K562 (cell line): ENCODE results near the gene ESPN. TPM values are rescaled to one million over a fixed set of nuclear protein-coding genes. Genes with fewer than 3 reads are reported as not detected.

Experiments
- ATAC-seq: fragments of 200-7000 bp; cut with Tn5 transposase; 3 replicates; pipeline ENCODE4 v1.9.1; 2020; ENCODE audit warnings: moderate library complexity
- BruUV-seq: library from RNA; stranded (reverse); fragments of 400-500 nt; replicated peaks from 2 replicates; lab custom pipeline; 2021; lab: Mats Ljungman, UMichigan
- CTCF ChIA-PET: fragments of 300-600 bp; formaldehyde crosslinking; extraction: SDS; loops from one replicate; lab custom pipeline; 2021; ENCODE audit warnings: low intra/inter-chr PET ratio; lab: Yijun Ruan, JAX
- POLR2A ChIA-PET: fragments of 300-600, 350-650 bp; sonication (Branson Sonifier 250); formaldehyde crosslinking; extraction: SDS; loops from one replicate; lab custom pipeline; 2021; ENCODE audit warnings: antibody characterized with exemption, inconsistent platforms; lab: Yijun Ruan, JAX
- DNase-seq, 4 experiments: peaks; one replicate each; pipeline versions ENCODE4 v3.0.0 to v3.0.0-alpha.2; 2011 to 2018; ENCODE audit warnings: low spot score in 3 of 4, mixed read lengths in 3 of 4; ENCODE audit errors: extremely low read depth in 1 of 4
- FAIRE-seq: peaks from 2 replicates; lab custom pipeline; 2011; peaks lifted over from hg19 to GRCh38; lab: Jason Lieb, UNC
- H2AFZ ChIP-seq: 2 replicates; pipeline ENCODE4 v1.6.0; 2011; ENCODE audit warnings: low read depth, low read length, control low read depth, inconsistent platforms
- H3K27ac ChIP-seq: fragments of 200-600 bp; 3 replicates; pipeline ENCODE4 v1.8.0; 2011; ENCODE audit warnings: low read depth, mild to moderate bottlenecking, control low read depth, inconsistent platforms, low read length, moderate library complexity, mixed read lengths; ENCODE audit errors: extremely low read depth
- H3K27me3 ChIP-seq, 2 experiments: fragments of 300-600 bp in 1 of 2; 2 replicates in 1 of 2; 3 replicates in 1 of 2; pipeline versions ENCODE4 v1.6.0 to v1.8.0; 2011; ENCODE audit warnings: inconsistent platforms in 2 of 2, low read length in 2 of 2, mild to moderate bottlenecking in 1 of 2, mixed read lengths in 1 of 2, moderate library complexity in 1 of 2; ENCODE audit not compliant: control insufficient read depth in 2 of 2, insufficient read depth in 2 of 2
- H3K36me3 ChIP-seq: fragments of 300-600 bp; 3 replicates; pipeline ENCODE4 v1.8.0; 2011; ENCODE audit warnings: mild to moderate bottlenecking, low read length, inconsistent platforms; ENCODE audit not compliant: control insufficient read depth, insufficient read depth
- H3K4me1 ChIP-seq, 2 experiments: fragments of 200-600 bp in 1 of 2; replicated peaks in 1 of 2; 2 replicates in 1 of 2; 3 replicates in 1 of 2; pipeline versions ENCODE4 v1.5.1 to v1.8.0; 2011; ENCODE audit warnings: inconsistent platforms in 2 of 2, low read length in 2 of 2, mild to moderate bottlenecking in 1 of 2, mixed read lengths in 1 of 2, moderate library complexity in 1 of 2; ENCODE audit not compliant: control insufficient read depth in 2 of 2, insufficient read depth in 2 of 2
- H3K4me2 ChIP-seq: 2 replicates; pipeline ENCODE4 v1.6.1; 2011; ENCODE audit warnings: low read length, control low read depth, inconsistent platforms, mixed read lengths; ENCODE audit not compliant: insufficient read depth
- H3K4me3 ChIP-seq: fragments of 200-600 bp; sonication (generic), shearing (Covaris generic); 2 replicates; pipeline ENCODE4 v1.5.1; 2016; ENCODE audit warnings: control low read depth, inconsistent platforms
- H3K79me2 ChIP-seq: fragments of 200-600 bp; 3 replicates; pipeline ENCODE4 v1.8.0; 2011; ENCODE audit warnings: low read length, inconsistent platforms; ENCODE audit not compliant: control insufficient read depth, insufficient read depth
- H3K9ac ChIP-seq, 2 experiments: 2 replicates each; pipeline versions ENCODE4 v1.6.0 to v1.6.1; 2011; ENCODE audit warnings: low read depth in 2 of 2, low read length in 2 of 2, control low read depth in 1 of 2, inconsistent platforms in 1 of 2, mild to moderate bottlenecking in 1 of 2, mixed read lengths in 1 of 2; ENCODE audit not compliant: insufficient read depth in 1 of 2
- H3K9me1 ChIP-seq: one replicate; pipeline ENCODE4 v1.6.0; 2011; ENCODE audit warnings: inconsistent platforms, mild to moderate bottlenecking, low read length, moderate library complexity; ENCODE audit not compliant: control insufficient read depth, insufficient read depth
- H3K9me3 ChIP-seq: replicated peaks from 2 replicates; pipeline ENCODE4 v1.5.1; 2011; ENCODE audit warnings: low read depth, low read length, inconsistent platforms; ENCODE audit not compliant: control insufficient read depth, insufficient read depth
- H4K20me1 ChIP-seq: replicated peaks from 2 replicates; pipeline ENCODE4 v1.6.1; 2011; ENCODE audit warnings: low read length, inconsistent platforms, mixed read lengths; ENCODE audit not compliant: control insufficient read depth, insufficient read depth
- NEUROD1 ChIP-seq: fragments of 150-350 bp; IDR thresholded peaks from 2 replicates; pipeline ENCODE4 v1.6.1; 2014; ENCODE audit warnings: borderline replicate concordance, low read length, low read depth; ENCODE audit not compliant: partially characterized antibody
- WGBS: fragments of 100-300 bp; shearing (Covaris generic); methylation state at CpG from one replicate; pipeline ENCODE4 v1.1.6; 2016; ENCODE audit warnings: low coverage, mixed read lengths; ENCODE audit not compliant: insufficient coverage; ENCODE audit errors: missing lambda C conversion rate; 5-methylcytosine and 5-hydroxymethylcytosine counted together
- in situ Hi-C: fragments of 300-500 bp; cut with MboI; formaldehyde crosslinking; loops from 4 replicates; pipeline ENCODE4 v1.15.0; 2018; ENCODE audit warnings: inconsistent platforms, mixed read lengths
- intact Hi-C: fragments of 100-400 bp; cut with micrococcal nuclease; formaldehyde crosslinking; loops from 2 replicates; pipeline ENCODE4 v1.14.2; 2022
- polyA plus RNA-seq, 8 experiments: library from polyadenylated mRNA; depleted of rRNA in 4 of 8; stranded (reverse) in 5 of 8; unstranded in 3 of 8; fragments of >200 nt; fragmentation: Nextera tagmentation in 2 of 8; fragmentation: Illumina TruSeq in 1 of 8; extraction: Ambion mirVana in 2 of 8; extraction: Trizol in 1 of 8; gene quantifications; 2 replicates each; pipeline versions ENCODE4 v1.2.1 to v1.2.3, GENCODE V29; 2011 to 2014; ENCODE audit warnings: inconsistent platforms in 1 of 8, missing spikeins in 1 of 8
- total RNA-seq, 7 experiments: library from RNA; depleted of rRNA in 6 of 7; stranded (reverse); fragments of >200 nt in 6 of 7; fragmentation: Illumina TruSeq in 2 of 7; extraction: Trizol in 2 of 7; gene quantifications; 2 replicates each; pipeline versions ENCODE4 v1.2.1 to v1.2.3, GENCODE V29; 2011 to 2021; ENCODE audit warnings: low replicate concordance in 1 of 7
- TF ChIP-seq, protein P1 (sequence below): sonication (generic); formaldehyde crosslinking; IDR thresholded peaks from 2 replicates; pipeline ENCODE4 v1.8.1; 2023; ENCODE audit warnings: mild to moderate bottlenecking, missing genetic modification reagents

ESPN gene
- total and polyA plus RNA-seq, 9 of the 15 experiments (the other 6 are each of a cell fraction or from before 2014, with no cell fraction given): 0.07 to 1.2 (median 0.45) TPM; not detected in 3

DNA sequence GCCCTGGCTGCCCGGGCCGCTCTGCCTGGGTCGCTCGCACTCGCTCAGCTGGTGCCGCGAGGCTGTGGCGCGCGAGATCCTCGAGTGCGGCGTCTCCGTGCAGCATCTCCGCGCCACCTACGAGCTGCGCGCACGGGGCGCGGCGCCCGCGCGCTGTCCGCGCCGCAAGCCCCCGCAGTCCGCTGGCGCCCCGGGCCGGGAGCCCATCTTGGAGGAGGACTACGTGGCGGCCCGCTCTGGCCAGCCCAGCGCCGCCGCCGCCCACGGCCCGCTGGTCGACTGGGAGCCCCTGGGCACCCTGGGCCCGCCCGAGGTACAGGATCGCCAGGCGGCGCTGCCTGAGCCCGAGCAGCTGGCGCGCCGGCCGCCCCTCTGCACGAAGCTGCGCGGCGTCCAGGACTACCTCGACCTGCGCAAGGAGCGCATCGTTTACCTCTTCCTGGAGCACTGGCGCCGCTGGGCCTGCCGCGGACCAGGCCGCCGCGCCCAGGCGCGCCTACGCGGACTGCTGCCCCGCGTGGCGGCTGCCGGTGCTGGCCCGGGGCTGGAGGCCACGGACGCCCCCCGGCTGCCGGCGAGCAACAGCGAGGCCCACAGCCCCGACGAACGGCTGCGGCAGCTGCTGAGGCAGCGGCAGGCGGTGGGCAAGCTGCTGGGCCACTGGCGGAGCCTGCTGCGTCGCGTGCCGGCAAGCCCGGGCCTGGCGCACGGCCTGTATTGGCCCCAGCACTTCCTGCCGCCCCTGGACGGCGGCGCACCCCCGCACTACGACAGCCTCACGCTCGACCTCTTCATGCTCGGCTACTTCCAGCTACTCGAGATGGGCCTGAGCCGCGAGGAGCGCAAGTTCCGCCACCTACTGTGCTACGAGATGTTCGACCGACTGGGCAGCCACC, 30.5 kb downstream of the ESPN start:
- Histone ChIP-seq H3K79me2 (no peaks in the 10 kb centered on the region), H3K9me1 (no peaks in the 10 kb centered on the region), H2AFZ (no peak overlapping the region), H3K4me1 (peaks cover 0 to 42% of the 10 kb centered on the region in 2 experiments; a peak in 2 of 5 replicates), H3K9ac (no peak overlapping the region), H3K36me3 (no peaks in the 10 kb centered on the region), H3K27me3 (peaks cover 36 to 79% of the 10 kb centered on the region in 2 experiments), H4K20me1 (peaks cover 4% of the 10 kb centered on the region; the same call in 1 of the 2 replicates), H3K4me3 (no peak overlapping the region), H3K4me2 (no peak overlapping the region), H3K27ac (no peak overlapping the region), H3K9me3 (no peaks in the 10 kb centered on the region)
- in situ Hi-C loops (no loop called here), intact Hi-C loops (no loop called here)
- ChIA-PET POLR2A (interaction anchor here (0.6 kb wide), 1 partner anchor 13 kb away, joined by 3 read pairs; no protein-coding TSS in a partner anchor), CTCF (no interaction called here)
- no peak for TF ChIP-seq NEUROD1
- TF ChIP-seq, protein P1, sequence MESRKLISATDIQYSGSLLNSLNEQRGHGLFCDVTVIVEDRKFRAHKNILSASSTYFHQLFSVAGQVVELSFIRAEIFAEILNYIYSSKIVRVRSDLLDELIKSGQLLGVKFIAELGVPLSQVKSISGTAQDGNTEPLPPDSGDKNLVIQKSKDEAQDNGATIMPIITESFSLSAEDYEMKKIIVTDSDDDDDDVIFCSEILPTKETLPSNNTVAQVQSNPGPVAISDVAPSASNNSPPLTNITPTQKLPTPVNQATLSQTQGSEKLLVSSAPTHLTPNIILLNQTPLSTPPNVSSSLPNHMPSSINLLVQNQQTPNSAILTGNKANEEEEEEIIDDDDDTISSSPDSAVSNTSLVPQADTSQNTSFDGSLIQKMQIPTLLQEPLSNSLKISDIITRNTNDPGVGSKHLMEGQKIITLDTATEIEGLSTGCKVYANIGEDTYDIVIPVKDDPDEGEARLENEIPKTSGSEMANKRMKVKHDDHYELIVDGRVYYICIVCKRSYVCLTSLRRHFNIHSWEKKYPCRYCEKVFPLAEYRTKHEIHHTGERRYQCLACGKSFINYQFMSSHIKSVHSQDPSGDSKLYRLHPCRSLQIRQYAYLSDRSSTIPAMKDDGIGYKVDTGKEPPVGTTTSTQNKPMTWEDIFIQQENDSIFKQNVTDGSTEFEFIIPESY (CRISPR knock-in tag): peak; percentile 76; the same call in 1 of the 2 replicates
- no peak for ATAC-seq
- DNase-seq: no peak
- WGBS: 68% methylated on average over 69 of the region's 115 CpGs
- BruUV-seq: no TSS peak
- FAIRE-seq: no peak
